HG03565 (cell line): ENCODE results near the gene XRCC3.

Source experiments
- ATAC-seq: cut with Tn5 transposase; IDR thresholded peaks from one replicate; pipeline ENCODE4 v1.9.1; 2021; ENCODE audit warnings: mild to moderate bottlenecking, moderate library complexity; ENCODE audit not compliant: unreplicated experiment

The XRCC3 gene

DNA sequence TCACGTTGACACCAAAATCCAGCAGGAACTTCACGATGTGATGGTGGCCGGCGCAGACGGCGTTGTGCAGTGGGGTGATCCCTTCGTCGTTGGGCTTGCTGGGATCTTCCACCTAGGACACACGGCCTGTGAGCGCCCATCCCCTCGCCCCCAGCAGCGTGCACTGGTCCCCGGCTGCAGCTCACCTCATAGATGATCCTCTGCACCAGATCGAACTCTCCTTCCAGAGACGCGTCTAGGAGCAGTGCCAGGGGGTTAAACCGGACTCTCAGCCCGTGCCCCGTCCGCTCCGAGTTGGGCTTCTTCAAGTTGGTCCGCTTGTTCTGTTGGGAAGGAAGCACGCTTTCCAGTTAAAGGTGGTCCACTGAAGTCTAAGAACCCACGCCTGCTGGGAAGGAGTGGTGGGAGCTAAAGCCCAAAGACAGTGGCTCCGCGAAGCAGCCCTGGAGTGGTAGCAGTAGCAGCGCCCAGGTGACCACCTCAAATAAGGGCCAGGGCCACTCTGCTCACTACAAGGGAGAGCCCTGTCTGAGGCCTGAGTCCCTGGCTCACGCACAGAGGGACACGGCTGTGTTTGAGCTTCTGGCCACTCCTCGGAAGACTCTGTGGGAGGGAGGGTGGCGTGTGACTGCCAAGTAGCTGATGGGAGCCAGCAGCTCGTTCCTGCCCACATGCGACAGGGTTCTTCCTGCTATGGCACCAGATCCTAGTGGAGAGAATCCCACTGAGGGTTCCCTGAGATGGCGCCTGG is 23.6 kb upstream of the XRCC3 start:
- no peak for ATAC-seq

DNA sequence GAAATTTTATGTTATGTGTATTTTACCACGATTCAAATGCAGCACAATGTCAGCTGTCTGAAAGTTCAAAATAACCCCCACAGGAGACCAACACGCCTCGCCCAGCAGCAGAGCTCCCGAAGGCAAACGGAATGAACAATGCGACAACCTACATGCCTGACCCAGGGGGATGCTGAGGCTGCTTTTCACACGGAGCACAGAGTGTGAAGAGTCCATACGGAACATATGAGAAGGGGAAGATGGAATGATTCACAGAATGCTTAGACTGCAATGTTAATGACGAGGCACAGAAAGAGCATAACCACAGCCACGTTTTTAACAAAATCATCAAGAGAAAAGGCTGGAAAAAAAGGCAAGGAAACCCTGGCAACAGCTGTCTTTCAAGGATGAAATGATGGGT is 22.9 kb upstream of the XRCC3 start:
- no peak for ATAC-seq

DNA sequence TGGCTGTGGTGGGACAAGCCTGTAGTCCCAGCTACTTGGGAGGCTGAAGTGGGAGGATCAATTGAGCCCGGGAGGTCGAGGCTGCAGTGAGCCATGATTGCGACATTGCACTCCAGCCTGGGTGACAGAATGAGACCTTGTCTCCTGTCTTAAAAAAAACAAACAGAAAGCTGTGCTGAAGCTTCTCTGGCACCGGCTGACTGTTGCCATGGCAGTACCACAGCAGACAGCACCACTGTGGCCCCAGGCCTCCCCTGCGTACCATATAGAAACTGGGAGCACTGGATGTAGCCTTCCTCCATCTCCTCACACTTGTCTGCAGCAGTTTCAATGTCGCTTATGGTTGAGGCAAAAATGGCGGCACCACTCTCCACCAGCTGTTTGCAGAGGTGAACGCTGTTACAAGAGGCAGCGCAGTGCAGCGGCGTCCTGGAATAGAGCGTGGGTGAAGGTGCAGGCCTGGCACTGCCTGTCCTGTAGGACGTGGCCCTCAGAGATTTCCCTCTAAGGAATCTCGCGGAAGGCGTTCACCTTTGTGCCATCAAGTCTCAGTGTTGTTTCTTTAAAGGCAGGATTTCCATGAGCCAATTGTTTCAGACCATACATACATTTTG is 22.3 kb upstream of the XRCC3 start:
- no peak for ATAC-seq

DNA sequence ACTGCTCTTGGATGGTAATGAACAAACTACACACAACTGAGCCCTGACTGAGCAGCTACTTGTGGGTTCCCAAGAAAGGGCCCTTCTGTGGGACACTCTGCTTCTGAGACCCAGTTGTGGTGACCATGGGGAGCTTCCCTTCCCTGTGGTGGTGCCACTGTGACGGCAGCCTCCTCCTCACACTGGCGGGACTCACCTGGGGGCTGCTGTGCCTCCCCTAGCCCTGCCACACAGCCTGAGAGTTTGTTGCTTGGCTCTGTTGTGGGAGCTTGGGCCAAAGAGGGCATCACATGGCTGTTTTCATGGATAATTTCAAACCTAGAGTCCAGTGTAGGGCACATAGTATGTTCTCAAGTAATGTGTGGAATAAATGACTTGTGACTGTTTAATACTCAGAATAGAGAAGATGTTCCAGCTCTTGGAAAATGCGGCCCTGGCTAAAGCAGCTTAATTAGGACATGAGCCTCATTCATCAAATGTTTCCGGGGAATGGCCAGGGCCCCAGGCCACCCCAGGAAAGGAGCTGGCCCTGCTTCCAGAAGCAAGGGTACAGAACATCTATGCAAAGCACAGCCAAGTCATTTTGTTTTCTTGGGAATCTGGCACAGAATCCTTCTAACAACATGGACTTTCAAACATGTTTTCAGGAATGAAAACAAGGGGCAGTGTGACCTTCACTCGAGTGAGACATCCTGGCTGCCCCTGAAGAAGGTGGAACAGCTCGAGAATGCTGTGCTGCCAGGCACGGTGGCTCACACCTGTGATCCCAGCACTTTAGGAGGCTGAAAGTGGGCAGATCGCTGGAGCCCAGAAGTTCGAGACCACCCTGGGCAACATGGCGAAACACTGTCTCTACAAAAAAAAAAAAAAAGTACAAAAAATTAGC is 21.5 kb upstream of the XRCC3 start:
- no peak for ATAC-seq

DNA sequence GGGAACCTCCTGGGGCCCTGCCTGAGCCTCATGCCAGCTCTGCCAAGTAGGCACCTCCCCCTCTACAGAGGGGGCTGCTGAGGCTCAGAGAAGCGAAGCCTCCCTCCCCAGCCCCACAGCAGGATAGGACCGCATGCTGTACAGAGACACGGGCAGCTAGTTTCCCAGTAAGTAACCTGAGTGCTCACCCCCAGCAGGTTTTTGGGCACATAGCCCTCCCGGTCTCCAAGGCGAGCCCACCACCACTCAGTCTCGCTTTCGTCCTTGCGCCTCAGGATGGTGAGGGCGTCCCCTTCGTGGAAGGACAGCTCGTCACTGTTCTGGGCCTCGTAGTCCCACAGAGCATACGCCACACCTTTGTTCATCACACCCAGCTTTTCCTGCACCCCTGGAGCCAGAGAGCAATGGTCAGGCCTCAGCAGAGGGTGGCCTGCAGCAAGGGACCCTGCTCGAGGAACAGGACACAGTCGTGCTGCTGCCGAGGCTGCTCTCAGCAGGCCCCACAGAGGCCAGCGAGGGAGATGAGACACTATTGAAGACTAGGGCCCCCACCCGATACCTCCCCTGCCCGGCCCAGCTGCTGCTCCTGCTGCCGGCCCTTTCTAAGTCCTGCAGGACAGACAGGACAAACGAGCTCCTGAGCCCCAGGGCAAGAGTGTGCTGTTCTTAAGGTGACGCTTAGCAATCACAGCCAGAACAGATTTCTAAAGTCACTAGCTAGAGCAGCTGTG is 20.7 kb upstream of the XRCC3 start:
- ATAC-seq: no peak

DNA sequence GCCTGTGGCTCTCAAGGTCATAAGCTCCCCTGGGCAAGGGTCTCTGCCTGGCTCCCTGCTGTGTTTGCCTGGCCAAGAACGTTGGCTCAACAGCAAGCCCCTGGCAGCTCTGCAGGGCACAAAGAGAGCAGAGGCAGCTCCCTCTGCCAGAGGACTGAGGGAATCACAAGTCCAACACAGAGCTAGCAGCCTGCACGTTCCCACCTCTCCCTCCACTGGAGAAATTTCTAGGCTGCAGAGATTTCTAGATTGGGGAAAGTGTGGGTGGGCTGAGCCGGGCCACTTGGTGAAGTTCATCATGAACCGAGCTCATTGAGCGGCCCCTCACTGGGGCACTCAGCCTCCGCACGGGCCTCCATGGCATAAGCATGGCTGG is 20.2 kb upstream of the XRCC3 start:
- ATAC-seq: no peak

DNA sequence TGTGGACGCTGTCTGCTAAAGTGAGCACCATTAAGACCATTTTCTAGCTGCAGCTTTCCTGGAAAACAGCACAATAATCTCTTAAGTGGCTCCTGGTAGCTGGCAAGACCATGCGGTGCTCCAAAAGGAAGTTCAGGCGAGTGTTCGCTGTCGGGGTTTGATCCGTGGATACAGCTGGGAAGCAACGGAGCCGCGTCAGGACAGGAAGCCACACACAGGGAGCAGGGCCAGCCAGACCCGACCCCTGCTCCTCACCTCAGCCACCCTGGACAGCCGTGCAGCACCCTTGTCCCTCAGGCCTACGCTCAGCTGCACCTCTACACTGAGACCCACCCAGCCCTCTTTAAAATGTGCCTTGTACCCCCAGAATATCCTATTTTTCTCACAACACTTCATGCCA is 19.8 kb upstream of the XRCC3 start:
- no peak for ATAC-seq

DNA sequence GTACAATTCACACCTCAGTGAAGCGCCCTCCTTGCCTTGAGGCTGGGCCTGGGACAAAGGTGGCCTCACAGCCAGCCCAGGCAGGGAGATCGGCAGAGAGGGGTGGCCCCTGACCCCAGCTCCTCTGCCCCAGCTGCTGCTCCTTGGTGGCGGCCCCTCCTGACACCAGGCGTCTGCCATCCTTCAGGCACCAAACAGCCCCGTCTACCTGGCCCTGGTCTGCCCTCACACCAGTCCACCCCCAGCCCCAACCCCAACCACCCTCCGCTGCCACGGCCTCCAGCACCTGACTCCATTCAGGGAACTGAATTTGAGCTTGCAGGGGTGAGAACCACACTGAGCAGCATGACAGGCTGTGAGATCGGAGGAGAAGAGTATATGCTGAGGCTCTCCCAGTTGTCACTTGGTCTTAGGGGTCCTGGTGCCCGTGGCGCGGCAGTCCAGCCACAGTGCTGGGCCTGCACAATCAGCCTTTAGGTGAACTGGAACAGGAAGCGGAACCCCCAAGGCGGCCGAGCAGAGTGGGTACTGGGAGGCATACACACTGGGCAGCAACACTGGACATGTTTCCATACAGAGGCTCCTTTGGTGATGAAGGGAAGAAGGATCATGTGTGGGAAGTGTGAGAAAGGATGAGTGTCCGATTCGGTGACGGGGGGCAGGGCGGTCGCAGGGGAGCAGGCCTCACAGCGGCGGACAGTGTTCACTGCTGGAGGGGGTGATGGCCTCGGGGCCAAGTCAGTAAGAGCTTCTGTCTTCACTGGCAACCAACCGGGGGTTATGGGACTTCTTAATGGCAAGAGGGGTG is 19.0 kb upstream of the XRCC3 start:
- ATAC-seq: no peak

DNA sequence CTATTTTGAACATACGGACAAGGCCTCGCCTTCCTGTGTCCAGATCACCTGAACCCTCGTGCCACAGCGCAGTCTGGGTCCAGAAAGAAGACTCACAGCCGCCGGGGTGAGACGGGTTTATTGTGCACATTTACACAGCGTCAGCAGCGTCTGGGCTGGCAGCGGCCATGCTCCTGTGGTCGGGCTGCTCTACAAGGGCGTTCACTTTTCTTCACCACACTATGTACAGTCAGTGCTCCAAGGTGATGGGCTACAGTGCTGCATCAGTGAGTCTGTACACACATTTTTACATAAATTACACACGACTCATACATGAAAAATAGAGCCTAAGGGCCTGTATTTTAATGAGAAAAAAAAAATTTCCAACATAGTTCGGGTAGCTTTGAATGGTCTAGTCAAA is 18.4 kb upstream of the XRCC3 start:
- no peak for ATAC-seq

DNA sequence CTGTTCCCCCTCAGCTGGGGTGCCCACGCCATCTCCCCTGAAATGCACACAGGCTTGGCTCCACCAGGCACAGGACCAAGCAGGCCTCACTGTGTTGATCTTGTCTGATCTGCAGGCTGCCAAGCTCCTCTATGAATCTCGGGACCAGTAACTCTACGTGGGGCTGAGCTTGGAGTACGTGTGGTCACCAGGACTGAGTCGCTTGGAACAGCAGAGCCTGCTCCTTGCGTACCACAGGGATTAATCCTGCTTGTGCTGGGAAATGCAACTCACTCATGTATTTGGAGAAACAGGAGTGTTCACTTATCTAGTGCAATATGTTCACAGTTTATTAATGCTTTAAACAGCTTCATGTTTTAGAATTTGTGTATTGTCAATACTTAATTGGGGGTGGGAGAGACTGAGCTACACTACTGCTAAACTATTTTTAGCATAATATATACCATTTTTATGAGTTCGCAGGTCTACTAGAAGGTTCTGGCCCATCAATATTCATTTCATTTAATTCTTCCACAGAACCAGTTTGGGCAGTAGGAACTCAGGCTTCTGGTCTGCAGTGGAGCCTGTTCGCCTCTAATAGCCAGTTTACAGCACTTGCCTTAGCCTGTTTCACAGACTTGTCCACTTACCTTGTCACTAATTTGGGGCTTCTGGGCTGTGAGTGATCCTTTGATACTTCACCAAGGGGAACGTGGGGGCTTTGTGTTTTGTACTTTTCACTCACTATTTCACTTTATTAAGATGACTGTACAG is 17.8 kb upstream of the XRCC3 start:
- ATAC-seq: no peak

DNA sequence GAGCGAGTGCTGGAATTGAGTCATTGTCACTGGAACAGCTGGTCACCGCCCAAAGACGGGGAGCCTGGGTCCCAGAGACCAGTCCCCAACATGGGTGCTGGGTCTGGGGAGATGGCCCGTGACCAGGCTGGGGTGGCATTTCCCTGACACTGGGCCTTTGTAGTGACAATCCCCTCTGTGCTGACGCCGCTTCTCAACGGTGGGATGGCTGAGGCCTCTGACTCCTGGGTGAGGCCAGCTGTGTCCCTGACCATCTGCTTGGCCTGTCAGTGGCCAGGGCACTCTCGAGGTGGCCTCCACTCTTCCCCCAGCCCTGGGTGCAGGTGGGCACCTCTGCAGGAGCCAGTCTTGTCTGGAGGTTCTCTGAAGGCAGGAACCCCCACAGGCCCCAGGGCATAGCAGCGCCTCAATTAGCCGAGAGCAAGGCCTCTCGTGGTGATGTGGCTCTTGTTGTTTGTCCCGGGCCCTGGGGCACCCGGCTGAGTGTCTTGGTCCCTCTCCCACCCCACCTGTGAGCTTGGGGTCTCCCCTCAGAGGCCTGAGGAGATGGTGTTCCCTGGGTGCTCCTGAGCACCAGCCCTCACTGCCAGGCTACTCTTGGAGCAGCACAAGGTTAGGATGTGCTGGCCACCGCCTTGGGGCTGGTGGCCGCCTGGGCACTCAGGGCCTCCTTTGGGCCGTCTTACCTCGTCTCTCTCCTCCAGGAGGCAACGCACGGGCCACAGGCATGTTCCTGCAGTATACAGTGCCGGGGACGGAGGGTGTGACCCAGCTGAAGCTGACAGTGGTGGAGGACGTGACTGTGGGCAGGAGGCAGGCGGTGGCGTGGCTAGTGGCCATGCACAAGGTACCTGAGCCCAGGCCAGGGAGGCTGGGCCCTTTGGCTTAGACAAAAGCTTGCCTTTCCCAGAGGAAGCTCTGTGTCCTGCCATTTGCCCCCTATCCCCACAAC is 16.9 kb upstream of the XRCC3 start:
- no peak for ATAC-seq

DNA sequence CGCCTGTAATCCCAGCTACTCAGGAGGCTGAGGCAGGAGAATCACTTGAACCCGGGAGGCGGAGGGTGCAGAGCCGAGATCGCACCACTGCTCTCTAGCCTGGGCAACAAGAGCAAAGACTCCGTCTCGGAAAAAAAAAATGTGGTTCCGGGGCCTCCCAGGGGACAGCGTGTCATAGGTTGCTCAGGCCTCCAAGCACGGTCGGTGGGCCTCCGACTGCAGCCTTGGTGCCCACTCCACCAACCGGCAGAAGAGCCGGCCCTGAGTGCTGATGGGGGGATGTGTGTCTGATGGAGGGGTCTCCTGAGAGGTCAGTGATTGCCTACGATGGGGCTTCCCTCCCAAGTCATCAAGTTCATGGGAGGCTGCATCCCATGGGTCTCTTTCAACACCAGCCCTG is 16.2 kb upstream of the XRCC3 start:
- no peak for ATAC-seq

DNA sequence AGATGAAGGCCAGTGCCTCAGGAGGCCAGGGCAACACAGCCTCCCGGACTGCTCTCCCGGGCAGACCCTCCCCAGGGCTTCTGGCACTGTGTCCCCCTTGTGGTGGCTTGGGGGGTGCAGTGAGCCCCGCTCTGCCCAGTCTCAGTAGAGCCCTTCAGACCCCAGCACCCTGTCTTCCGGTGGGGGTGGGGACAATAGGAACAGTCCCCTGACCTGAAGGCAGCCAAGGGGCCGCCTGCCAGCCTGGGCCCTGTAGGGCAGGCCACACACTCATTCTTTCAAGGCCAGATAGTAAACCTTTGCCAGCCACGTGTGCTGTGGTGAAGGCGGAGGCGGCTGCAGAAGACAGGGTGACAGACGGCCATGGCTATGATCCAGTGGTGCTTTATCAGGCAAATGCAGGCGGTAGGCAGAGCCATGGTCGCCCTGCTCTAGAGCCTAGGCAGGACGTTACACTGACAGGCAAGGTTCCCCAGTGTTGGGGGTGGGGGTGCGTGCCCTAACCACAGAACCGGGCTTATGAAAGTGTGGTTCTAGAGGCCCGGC is 15.3 kb upstream of the XRCC3 start:
- ATAC-seq: no peak

DNA sequence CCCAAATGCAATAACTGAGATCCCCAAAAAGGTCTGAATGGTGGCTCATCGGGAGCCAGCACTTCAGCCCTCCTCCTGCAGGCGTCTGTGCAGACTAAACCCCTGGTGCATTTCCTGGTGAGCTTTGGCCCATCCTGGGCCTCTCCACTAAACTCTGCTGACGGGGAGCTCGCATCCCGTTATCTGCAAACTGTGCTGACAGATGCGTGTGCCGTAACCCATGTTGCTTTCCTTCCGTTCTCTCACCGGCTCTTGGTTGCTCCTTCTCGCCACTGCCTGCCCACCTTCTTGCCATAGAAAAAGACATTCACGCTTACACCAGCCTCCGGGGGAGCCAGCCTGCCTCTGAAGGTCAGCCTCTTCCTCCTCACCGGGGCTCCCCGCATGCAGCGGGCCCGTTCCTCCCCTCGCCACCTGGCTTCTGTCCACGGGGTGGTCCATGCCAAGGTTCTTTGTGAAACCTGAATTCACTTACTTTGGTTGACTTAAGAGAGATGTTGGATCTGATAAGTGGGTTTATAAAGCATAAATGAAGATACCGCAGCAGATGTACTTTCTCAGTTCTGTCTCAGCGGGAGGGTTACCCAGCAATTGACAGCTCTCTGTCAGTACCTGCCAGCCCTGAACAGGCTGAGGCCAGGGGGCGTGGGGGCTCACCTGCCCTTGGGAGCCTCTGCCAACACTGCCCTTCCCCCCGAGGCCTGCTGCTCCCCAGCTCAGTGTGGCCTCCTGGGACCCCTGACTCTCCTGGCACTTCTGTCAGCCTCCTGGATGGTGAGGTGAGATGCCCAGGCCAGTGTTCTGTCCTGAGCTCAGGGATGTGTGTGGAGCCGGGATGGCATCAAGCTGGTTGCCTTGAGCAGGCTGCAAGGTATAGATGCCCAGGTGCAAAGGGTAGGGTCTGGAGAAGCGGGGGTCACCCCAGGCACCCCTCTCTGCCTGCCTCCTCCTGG is 14.5 kb upstream of the XRCC3 start:
- no peak for ATAC-seq

DNA sequence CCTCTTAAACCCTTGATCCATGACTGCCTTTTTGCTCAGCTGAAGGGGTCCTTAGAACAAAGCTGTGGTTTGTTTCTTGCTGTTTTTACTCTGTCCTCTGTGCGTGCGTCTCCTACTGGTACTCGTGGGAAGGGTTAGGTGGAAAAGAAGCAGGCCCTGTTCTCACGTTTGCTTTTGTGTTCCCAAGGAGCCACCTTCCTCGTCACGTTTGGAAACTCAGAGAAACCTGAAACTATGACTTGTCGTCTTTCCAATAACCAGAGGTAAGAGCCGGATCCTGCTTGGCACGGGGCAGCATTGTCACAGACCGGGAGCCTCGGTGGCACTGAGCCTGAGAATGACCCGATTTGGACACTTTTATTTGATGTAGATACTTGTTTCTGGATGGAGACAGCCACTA is 13.5 kb upstream of the XRCC3 start:
- ATAC-seq: no peak

DNA sequence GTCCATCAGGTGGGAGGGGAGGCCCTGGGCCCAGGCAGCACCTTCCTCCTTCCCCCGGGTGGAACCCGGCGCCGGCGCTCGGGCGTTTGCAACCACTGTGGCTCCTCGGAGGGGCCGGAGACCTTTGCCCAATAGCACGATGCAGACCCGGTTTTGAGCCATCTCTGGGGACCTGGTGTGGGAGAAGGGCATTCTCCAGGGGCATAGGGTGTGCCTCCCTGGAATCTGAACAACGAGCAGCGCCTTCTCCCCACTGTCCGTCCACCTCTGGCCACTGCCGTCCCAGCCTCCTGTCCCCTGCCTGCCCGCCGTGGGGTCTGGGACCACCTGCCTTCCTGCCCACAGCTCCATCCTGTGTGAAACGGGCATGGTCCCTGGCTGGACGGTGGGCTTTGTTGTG is 12.9 kb upstream of the XRCC3 start:
- ATAC-seq: no peak

DNA sequence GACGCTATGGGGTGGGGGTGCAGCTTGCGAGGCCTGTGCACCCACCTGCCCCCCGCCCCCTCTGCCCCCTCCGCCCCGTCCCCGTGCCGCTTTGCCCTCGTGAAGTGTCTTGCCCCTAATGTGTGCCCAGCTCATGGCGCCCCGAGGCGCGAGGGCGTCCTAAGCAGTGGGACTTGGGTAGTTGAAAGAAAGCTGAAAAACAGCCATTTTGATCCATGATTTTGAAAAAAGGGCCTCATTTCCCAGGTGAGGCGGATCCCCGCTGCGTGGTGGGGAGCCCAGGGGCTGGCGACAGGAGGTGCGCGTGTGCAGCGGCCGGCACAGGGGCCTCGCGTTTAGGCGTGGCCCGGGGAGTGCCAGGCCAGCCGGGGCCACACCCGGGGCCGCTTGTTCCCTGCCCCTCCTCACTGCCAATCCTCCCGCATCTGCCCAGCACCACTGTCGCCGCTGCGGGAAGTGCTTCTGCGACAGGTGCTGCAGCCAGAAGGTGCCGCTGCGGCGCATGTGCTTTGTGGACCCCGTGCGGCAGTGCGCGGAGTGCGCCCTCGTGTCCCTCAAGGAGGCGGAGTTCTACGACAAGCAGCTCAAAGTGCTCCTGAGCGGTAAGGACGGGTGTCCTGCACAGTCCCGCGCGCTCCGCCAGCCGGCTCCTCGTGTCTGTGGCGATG is 12.2 kb upstream of the XRCC3 start:
- no peak for ATAC-seq
